Stimulated activated naive CD4-positive, alpha-beta T cell (primary cell): ENCODE results near the gene OR12D2.
"Not testable (repeated sequence)": the region's sequence is repeated elsewhere in the genome, so short reads cannot be mapped to it uniquely, and the experiment has no call there.

Source experiments
- DNase-seq, 6 experiments: peaks; one replicate each; lab custom pipeline; 2025; lab: John Stamatoyannopoulos, UW

OR12D2 gene, protein sequence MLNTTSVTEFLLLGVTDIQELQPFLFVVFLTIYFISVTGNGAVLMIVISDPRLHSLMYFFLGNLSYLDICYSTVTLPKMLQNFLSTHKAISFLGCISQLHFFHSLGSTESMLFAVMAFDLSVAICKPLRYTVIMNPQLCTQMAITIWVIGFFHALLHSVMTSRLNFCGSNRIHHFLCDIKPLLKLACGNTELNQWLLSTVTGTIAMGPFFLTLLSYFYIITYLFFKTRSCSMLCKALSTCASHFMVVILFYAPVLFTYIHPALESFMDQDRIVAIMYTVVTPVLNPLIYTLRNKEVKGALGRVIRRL

GRCh38 chr6:29395331-29395730, at the start of gene OR12D2:
OR12D2 (plus strand) TSS chr6:29395631; CDS start chr6:29396700, 1,069 bp downstream.
- no peak for DNase-seq

GRCh38 chr6:29349348-29349747, 46.1 kb upstream of the OR12D2 start:
- not testable (repeated sequence) for DNase-seq

- no peak for DNase-seq
Measured at GRCh38 chr6:29354980-29355379, 40.5 kb upstream of the OR12D2 start.

DNA sequence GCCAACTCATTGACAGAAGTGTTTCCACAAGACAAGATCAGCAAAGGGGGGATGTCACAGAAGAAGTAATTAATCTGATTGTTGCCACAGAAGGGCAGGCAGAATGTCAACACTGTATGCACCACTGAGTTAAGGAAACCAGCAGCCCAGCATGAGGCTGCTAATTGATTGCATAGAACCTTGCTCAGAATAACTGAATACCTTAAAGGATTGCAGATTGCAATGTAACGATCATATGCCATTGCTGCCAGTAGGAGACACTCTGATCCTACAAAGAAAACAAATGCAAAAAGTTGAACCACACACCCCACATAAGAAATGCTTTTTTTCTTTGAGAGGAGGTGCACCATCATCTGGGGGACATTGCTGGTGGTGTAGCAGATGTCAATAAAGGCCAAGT, 39.8 kb upstream of the OR12D2 start:
- DNase-seq, result no peak

- no peak for DNase-seq
Measured at GRCh38 chr6:29368765-29369164, 26.7 kb upstream of the OR12D2 start, which contains the start of gene OR5V1. OR5V1 (minus strand) TSS chr6:29368865; CDS start chr6:29356195, 12,670 bp downstream.

GRCh38 chr6:29375191-29375590, 20.2 kb upstream of the OR12D2 start, which contains the start of gene OR12D3:
OR12D3 (minus strand) TSS chr6:29375291; CDS start chr6:29375287, 4 bp downstream.
- no peak for DNase-seq

DNA sequence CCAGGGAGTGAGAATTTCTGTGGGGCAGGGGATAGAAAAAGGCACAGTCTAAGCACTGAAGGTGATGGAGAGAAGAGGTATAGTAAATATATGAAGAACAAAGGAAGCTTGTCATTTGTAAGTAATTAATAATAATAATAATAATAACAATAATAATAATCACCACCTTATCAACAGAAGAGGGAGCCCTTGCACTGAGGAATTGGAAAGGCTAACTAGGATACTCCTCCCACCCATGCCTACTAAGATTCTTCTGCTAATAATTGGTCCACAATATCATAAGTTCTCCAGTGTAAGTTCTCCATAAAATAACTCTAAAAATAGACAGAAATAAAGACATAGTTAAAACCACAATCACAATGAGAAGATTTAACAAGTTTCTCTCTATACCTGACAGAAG, 19.4 kb upstream of the OR12D2 start:
- no peak for DNase-seq

- DNase-seq, result no peak
Measured at GRCh38 chr6:29388533-29388932, 6.9 kb upstream of the OR12D2 start.

DNA sequence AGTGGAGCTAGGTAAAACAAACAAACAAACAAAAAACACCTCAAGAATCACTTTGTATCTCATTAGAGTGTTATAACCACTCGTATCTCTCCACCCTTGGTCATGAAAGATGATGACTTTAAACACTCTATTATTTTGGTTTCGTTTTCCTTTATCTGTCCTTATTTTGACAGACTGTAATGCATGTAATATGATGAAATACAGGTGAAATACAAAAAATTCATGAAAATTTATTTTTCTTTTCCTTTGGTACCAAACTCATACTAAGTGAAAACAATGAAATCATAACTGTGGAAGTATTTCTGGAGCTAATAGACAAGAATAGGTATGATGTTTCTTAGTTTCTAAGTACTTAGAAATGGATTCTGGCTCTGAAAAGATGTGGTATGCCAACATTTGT, 4.1 kb downstream of the OR12D2 start:
- no peak for DNase-seq

- no peak for DNase-seq
Measured at GRCh38 chr6:29403801-29404200, 8.4 kb downstream of the OR12D2 start.

DNA sequence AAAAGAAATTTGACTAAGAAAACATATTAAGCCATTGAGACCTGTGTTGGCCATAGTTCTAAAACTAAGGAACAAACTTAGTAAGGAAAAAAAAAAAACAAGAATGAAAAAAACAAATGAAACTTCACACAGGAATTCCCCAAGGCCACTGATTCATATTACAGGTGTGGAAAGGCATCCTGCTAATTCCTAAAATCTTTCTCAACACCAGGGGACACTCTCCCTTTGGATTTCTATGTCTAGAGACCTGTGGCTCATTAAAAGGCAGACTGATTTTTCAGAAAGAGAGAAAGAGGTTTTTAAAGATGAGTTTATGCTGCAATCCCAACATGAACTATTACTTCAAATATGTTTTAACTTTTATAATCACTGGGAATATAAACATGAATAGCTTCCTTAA, 19.2 kb downstream of the OR12D2 start, which contains the start of gene OR12D1:
Gene OR12D1 (plus strand): TSS at position 341 of the 400 bp plus-strand sequence.
- no peak for DNase-seq

GRCh38 chr6:29419516-29419915, 24.1 kb downstream of the OR12D2 start:
- no peak for DNase-seq

DNA sequence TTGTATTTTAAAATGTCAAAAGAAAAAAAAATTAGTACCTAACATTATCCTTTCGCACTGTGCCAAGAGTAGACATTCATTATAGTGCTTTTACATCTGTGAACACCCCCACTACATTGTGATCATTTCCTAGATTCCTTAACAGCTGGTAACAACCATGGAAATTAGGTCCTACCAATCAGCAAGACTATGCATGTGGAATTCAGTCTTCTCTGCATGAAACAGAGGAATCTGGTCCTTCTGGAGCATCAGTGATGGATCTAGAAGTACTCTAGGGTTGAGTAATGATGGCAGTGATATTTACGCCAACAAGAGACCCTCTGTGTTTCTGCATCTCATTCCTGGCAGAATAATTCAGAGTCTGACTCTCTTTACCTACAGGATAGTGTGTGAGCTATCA, 28.7 kb downstream of the OR12D2 start:
- DNase-seq, result no peak

DNA sequence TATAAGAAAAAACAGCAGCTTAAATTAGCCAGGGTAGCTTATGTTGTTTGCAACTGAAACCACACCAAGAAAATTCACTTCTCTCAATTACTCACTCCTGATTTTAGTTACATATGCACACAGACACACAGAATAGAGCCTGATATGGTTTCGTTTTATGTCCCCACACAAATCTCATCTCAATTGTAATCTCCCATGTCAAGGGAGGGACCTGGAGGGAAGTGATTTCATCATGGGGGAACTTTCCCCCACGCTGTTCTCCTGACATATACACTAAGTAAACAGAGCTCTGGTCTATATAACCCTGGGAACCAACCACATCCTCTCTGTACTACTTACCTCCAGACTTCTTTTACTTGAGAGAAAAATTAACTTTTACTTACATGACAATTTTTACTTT, 29.1 kb downstream of the OR12D2 start:
- DNase-seq, result no peak

DNA sequence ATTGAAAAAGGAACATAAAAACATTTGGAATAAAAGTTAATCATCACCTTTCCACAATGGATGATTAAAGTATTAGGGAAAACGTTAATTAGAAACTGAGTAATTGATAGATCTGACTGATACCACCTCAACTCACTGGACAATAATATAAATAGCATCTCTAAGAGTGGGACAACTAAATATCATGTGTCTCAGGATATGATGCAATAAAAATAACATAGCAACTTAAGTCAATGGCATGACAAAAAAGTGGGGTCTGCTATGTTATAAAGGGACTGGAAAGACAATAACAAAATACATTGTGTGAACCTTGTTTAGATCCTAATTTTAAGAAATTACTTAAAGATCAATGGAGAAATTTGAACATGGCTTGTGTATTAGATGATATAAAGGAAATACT, 29.6 kb downstream of the OR12D2 start:
- DNase-seq, result no peak

DNA sequence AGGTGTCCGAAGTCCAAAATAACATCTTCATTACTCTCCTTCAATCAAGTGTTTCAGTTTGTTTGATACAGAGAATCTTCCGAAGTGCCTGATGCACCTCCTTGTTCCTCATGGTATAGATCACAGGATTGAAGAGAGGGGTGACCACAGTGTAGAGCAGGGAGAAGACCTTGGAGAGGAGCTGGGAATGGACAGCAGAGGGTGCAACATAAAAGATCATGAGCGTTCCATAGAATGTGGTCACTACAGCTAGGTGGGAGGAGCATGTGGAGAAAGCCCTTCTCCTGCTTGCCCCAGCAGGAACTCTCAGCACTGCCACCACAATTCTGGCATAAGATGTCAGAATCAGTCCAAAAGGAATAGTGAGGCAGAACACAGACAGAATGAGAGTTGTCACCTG, 31.2 kb downstream of the OR12D2 start:
- DNase-seq, result no peak

GRCh38 chr6:29436730-29437129, 41.3 kb downstream of the OR12D2 start:
- not testable (repeated sequence) for DNase-seq

DNA sequence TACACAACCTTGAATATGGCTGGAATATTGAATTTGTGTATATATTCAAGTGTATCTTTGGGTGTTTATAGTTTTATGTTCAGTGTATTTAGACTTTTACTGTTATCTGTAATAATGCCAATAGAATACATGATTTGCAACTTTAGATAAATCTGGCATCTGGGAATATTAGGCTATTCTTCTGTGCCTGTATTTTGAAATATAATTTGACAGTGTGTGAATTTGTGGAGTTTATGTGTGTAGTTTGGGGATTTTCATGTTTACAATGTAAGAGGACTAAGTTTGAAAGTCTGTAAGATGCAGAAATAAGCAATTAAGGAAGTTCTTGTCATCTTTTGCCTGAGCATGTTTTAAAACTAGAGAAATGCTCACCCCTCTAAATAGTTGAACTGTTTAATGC, 43.6 kb downstream of the OR12D2 start, which contains the start of gene OR10C1:
Gene OR10C1 (plus strand): TSS at position 301 of the 400 bp plus-strand sequence. CDS start 710 bp downstream, outside the sequence.
- no peak for DNase-seq

DNA sequence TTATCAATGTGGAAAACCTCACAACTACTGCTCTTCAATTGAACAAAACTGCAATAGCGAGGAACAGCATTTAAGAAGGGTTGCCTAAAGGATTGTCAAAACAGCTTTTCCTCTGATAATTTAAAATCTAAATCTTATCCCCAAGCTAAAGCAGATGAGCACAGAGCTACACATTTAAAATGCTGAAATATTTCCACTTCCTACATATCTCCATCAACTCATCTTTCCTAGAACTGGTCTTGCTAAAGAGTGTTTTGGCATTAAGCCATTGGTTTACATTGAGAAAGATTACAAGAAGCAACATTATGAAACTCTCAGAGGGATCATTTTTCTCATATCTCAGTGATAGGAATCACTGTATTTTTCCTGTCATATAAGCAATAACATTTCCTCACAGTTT, 47.3 kb downstream of the OR12D2 start:
- DNase-seq, result no peak

GRCh38 chr6:29444031-29444430, 48.6 kb downstream of the OR12D2 start:
- not testable (repeated sequence) for DNase-seq
